ENCODE results near the gene SUMO3. TPM values are rescaled to one million over a fixed set of nuclear protein-coding genes. Genes with fewer than 3 reads are reported as not detected.

SUMO3 gene
- total and polyA plus RNA-seq, 2 of the 8 experiments (the other 6 are each of a cell fraction or from before 2014, with no cell fraction given): 96.8 to 101 TPM

- H3K9me3 ChIP-seq (ENCODE audit: insufficient read depth in 2 of 2, low read depth in 1 of 2, low read length in 1 of 2): peaks cover 0 to 6% of the 10 kb centered on the region in 2 experiments; a peak in 1 of 4 replicates
- no peak overlapping the region; the same call in 1 of the 2 replicates for H4K8ac ChIP-seq (ENCODE audit: extremely low read depth, insufficient read depth, low read length)
- no peaks in the 10 kb centered on the region for H4K20me1 ChIP-seq (replicated peaks in 1 of 2; ENCODE audit: control insufficient read depth in 1 of 2, insufficient read depth in 2 of 2, low read length in 2 of 2)
- no peak overlapping the region for H2AFZ ChIP-seq (ENCODE audit: low read length)
- no peak overlapping the region for H3K4me3 ChIP-seq (ENCODE audit: extremely low read depth in 1 of 4, insufficient read depth in 2 of 4, low read depth in 3 of 4, low read length in 4 of 4)
- no peak for TF ChIP-seq CHD1 (IDR thresholded peaks at IDR 0.05; ENCODE audit: low read depth, low read length)
- TF ChIP-seq CTBP2 (IDR thresholded peaks at IDR 0.05; ENCODE audit: borderline replicate concordance, insufficient read depth, insufficient read length, low read length): no peak
- TF ChIP-seq EGR1 (IDR thresholded peaks at IDR 0.05; ENCODE audit: borderline replicate concordance, low read depth, low read length): no peak
- TF ChIP-seq CTCF (IDR thresholded peaks at IDR 0.05; ENCODE audit: control extremely low read depth in 1 of 3, insufficient read depth in 1 of 3, low read depth in 1 of 3, low read length in 3 of 3): no peak
- TF ChIP-seq MAX (IDR thresholded peaks at IDR 0.05): no peak
- H2BK120ac ChIP-seq (replicated peaks; ENCODE audit: low read depth, low read length): peak overlapping the region; percentile 12
- H2BK20ac ChIP-seq (ENCODE audit: low read length): no peak overlapping the region
- no peak overlapping the region for H3K4me2 ChIP-seq (ENCODE audit: insufficient read depth in 1 of 2, low read depth in 2 of 2, low read length in 2 of 2)
- H2AK5ac ChIP-seq (ENCODE audit: low read depth, low read length): peak overlapping the region; percentile 53; the same call in 1 of the 2 replicates
- H2BK12ac ChIP-seq (ENCODE audit: low read depth, low read length): 0 out of 2 replicates have a peak overlapping the region, but pooled peaks have one; percentile 88
- ChIA-PET POLR2A (ENCODE audit: partially characterized antibody) (interaction anchor here (0.6 to 2.6 kb wide), 4 partner anchors 9 to 241 kb away, joined by 3 to 10 read pairs (median 4); partner anchors contain the start of gene UBE2G2), CTCF (ENCODE audit: partially characterized antibody) (interaction anchor here (1.0 to 4.7 kb wide), 17 partner anchors 10 to 249 kb away, joined by 3 to 28 read pairs (median 4); partner anchors contain the start of genes KRTAP10-12 and KRTAP10-6)
- FAIRE-seq: no peak
- peaks cover 0 to 22% (median 10%) of the 10 kb centered on the region in 4 experiments; a peak in 6 of 7 replicates for H3K4me1 ChIP-seq (replicated peaks in 1 of 4; ENCODE audit: control insufficient read depth in 3 of 4, insufficient read depth in 4 of 4, low read length in 3 of 4)
- no peak overlapping the region for H3K18ac ChIP-seq (ENCODE audit: extremely low read depth, low read length)
- H3K14ac ChIP-seq (ENCODE audit: insufficient read length): no peak overlapping the region
- 0 out of 2 replicates have a peak overlapping the region, but pooled peaks have one; percentile 83 for H2BK15ac ChIP-seq (ENCODE audit: low read length)
- H3K23ac ChIP-seq (ENCODE audit: insufficient read length): no peak overlapping the region
- H3K79me1 ChIP-seq (ENCODE audit: low read depth, low read length): peaks cover 2% of the 10 kb centered on the region; the same call in 1 of the 2 replicates
- H3K79me2 ChIP-seq (ENCODE audit: control insufficient read depth in 1 of 2, insufficient read depth in 2 of 2, low read length in 2 of 2): no peaks in the 10 kb centered on the region
- H3K9ac ChIP-seq (replicated peaks in 1 of 4; ENCODE audit: extremely low read depth in 1 of 4, low read depth in 3 of 4, low read length in 3 of 4): no peak overlapping the region
- H3K56ac ChIP-seq (replicated peaks; ENCODE audit: insufficient read length, low read depth, low read length): no peak overlapping the region
- no peak overlapping the region for H4K91ac ChIP-seq (replicated peaks; ENCODE audit: insufficient read length, low read length)
- no peaks in the 10 kb centered on the region for H3K36me3 ChIP-seq (ENCODE audit: control insufficient read depth in 2 of 4, insufficient read depth in 4 of 4, low read length in 3 of 4)
- WGBS, 2 experiments (ENCODE audit: extremely low coverage in 1 of 2, insufficient coverage in 1 of 2, insufficient read length in 1 of 2, insufficient replicate concordance in 2 of 2, low coverage in 1 of 2, low lambda C conversion rate in 2 of 2, missing lambda C conversion rate in 1 of 2): 87% methylated on average over 22 of the region's 22 CpGs; no CpG with 5 or more reads in 1 of the 2 experiments
- H3K4ac ChIP-seq (replicated peaks; ENCODE audit: insufficient read length, low read depth, low read length): no peak overlapping the region
- no peak overlapping the region for H4K5ac ChIP-seq (ENCODE audit: insufficient read length, low read depth, low read length)
- no peak overlapping the region for H3K27ac ChIP-seq (ENCODE audit: low read depth, low read length)
- H3K23me2 ChIP-seq (ENCODE audit: low read depth, low read length): no peaks in the 10 kb centered on the region
- H3K27me3 ChIP-seq (replicated peaks in 1 of 4; ENCODE audit: control insufficient read depth in 3 of 4, extremely low read depth in 1 of 4, insufficient read depth in 3 of 4, low read length in 3 of 4): no peaks in the 10 kb centered on the region
- H2BK5ac ChIP-seq (ENCODE audit: low read depth, low read length): no peak overlapping the region
- DNase-seq (ENCODE audit: low read depth in 1 of 2, low spot score in 2 of 2): no peak
These were observed 58.1 kb downstream of the SUMO3 start for GRCh38 chr21:44759628-44760285.
